ENCODE data around the gene DCST2. TPM values are rescaled to one million over a fixed set of nuclear protein-coding genes. Genes with fewer than 3 reads are reported as not detected.

Gene DCST2
- total RNA-seq, 1 donor from 2014 or later: 0.30 TPM

GRCh38 chr1:154969246-154969645 is 64.3 kb downstream of the DCST2 start:
- no peaks in the 10 kb centered on the region for H3K27me3 Mint-ChIP-seq (ENCODE audit: low read depth)
- TF ChIP-seq CTCF (IDR thresholded peaks at IDR 0.05): no peak
- no peak overlapping the region for H3K27ac Mint-ChIP-seq (ENCODE audit: unreplicated experiment)
- peaks cover 15% of the 10 kb centered on the region for H3K36me3 Mint-ChIP-seq (ENCODE audit: low read depth)
- DNase-seq (ENCODE audit: low spot score): no peak
- peaks cover 52% of the 10 kb centered on the region for H3K4me1 Mint-ChIP-seq (ENCODE audit: low read depth)
- H3K9me3 Mint-ChIP-seq (ENCODE audit: low read depth): no peaks in the 10 kb centered on the region
- H3K4me3 Mint-ChIP-seq (ENCODE audit: unreplicated experiment): no peak overlapping the region

- Mint-ChIP-seq H3K9me3 (ENCODE audit: low read depth) (no peaks in the 10 kb centered on the region), H3K36me3 (ENCODE audit: low read depth) (peaks cover 18% of the 10 kb centered on the region), H3K27ac (ENCODE audit: unreplicated experiment) (no peak overlapping the region), H3K4me3 (ENCODE audit: unreplicated experiment) (no peak overlapping the region), H3K4me1 (ENCODE audit: low read depth) (peaks cover 55% of the 10 kb centered on the region), H3K27me3 (ENCODE audit: low read depth) (no peaks in the 10 kb centered on the region)
- no peak for DNase-seq (ENCODE audit: low spot score)
- TF ChIP-seq CTCF (IDR thresholded peaks at IDR 0.05): no peak
Measured at GRCh38 chr1:154968731-154969130, 64.8 kb downstream of the DCST2 start.

Small RNA genes lying within 50 kb of the gene (microRNA-seq; reads per million reads assigned to microRNA genes)
- gene MIR4258 (ENCODE audit: borderline number of aligned reads): not detected

Other genes starting within 250 kb of the DCST2 start
- gene KCNN3, start 163.5 kb downstream of the DCST2 start, total RNA-seq: 0.92 to 1.8 TPM (median 1.5 TPM) in 3 replicates
- 27.5 to 31.6 TPM (median 30.7 TPM) in 3 replicates for gene PMVK, start 97.1 kb downstream of the DCST2 start, total RNA-seq
- 47.1 to 60.2 TPM (median 57.1 TPM) in 3 replicates for gene PBXIP1, start 77.7 kb downstream of the DCST2 start, total RNA-seq
- gene PYGO2, start 72.0 kb downstream of the DCST2 start, total RNA-seq: 23.2 to 27.2 TPM (median 24.0 TPM) in 3 replicates
- 251 to 316 TPM (median 256 TPM) in 3 replicates for gene SHC1, start 63.0 kb downstream of the DCST2 start, total RNA-seq
- 23.2 to 34.0 TPM (median 26.8 TPM) in 3 replicates for gene CKS1B, start 59.1 kb downstream of the DCST2 start, total RNA-seq
- gene FLAD1, start 50.4 kb downstream of the DCST2 start, total RNA-seq: 23.0 to 30.8 TPM (median 28.7 TPM) in 3 replicates
- 0.72 to 0.85 TPM in 2 of 3 replicates, not detected in the other for gene LENEP, start 40.2 kb downstream of the DCST2 start, total RNA-seq
- 34.8 to 42.9 TPM (median 41.1 TPM) in 3 replicates for gene ZBTB7B, start 31.0 kb downstream of the DCST2 start, total RNA-seq
- not detected in 3 replicates for gene DCST1, start within 50 bp of the DCST2 start, total RNA-seq
- gene ADAM15, start 17.5 kb upstream of the DCST2 start, total RNA-seq: 73.7 to 91.1 TPM (median 75.2 TPM) in 3 replicates
- 8.9 to 10.6 TPM (median 9.7 TPM) in 3 replicates for gene EFNA4, start 30.0 kb upstream of the DCST2 start, total RNA-seq
- 4.3 to 5.5 TPM (median 4.5 TPM) in 3 replicates for gene EFNA3, start 45.1 kb upstream of the DCST2 start, total RNA-seq
- 10.9 to 27.6 TPM (median 12.6 TPM) in 3 replicates for gene EFNA1, start 94.1 kb upstream of the DCST2 start, total RNA-seq
- 34.0 to 40.3 TPM (median 37.9 TPM) in 3 replicates for gene SLC50A1, start 102.1 kb upstream of the DCST2 start, total RNA-seq
- gene DPM3, start 106.8 kb upstream of the DCST2 start, total RNA-seq: 41.3 to 73.3 TPM (median 48.9 TPM) in 3 replicates
- 159 to 202 TPM (median 174 TPM) in 3 replicates for gene KRTCAP2, start 139.5 kb upstream of the DCST2 start, total RNA-seq
- gene TRIM46, start 140.1 kb upstream of the DCST2 start, total RNA-seq: 9.6 to 10.7 TPM (median 9.7 TPM) in 3 replicates
- gene THBS3, start 174.1 kb upstream of the DCST2 start, total RNA-seq: 112 to 127 TPM (median 118 TPM) in 3 replicates
- gene MTX1, start 174.9 kb upstream of the DCST2 start, total RNA-seq: 28.2 to 49.1 TPM (median 29.8 TPM) in 3 replicates
- 34.0 to 42.8 TPM (median 42.8 TPM) in 3 replicates for gene ENTREP3, start 221.7 kb upstream of the DCST2 start, total RNA-seq
- gene SCAMP3, start 228.6 kb upstream of the DCST2 start, total RNA-seq: 68.3 to 77.1 TPM (median 71.4 TPM) in 3 replicates
- 36.7 to 50.2 TPM (median 37.0 TPM) in 3 replicates for gene CLK2, start 239.7 kb upstream of the DCST2 start, total RNA-seq
- 4.3 to 4.4 TPM (median 4.4 TPM) in 3 replicates for gene HCN3, start 243.7 kb upstream of the DCST2 start, total RNA-seq

Data from chondrocyte (in vitro differentiated cells).